ENCODE data around the gene SMYD3. TPM values are rescaled to one million over a fixed set of nuclear protein-coding genes. Genes with fewer than 3 reads are reported as not detected.

The SMYD3 gene
- total RNA-seq, 1 experiment from 2014 or later, result 25.5 TPM

DNA sequence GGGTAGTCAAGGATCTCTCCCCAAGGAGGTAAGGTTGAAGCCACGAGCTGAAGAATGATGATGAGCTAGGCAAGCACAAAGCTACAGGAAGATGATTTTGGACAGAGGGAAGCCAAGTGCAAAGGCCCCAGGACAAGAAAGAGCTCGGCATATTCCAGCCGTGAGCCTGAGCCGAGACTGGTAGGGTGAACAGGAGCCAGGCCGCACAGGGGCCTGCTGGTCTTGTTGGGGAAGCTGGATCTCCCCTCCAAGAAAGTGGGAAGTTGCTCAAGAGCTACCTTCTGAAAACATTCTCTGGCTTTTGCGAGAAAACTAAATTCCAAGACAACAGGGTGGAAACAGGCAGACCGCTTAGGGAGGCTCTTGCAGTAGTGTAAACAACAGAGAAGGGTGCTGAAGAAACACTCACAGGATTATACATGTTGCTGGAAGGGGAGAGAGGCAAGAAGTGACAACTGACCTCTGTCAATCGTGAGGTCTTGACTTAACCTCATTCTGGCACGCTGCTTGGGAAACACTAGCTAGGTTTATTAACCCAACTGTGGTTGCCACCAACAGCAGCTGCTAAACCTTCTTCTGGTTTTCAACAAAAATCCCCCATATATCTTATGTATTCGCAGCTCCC lies 625.2 kb downstream of the SMYD3 start:
- no peak overlapping the region for H3T11ph ChIP-seq (ENCODE audit: low read length)
- no peak overlapping the region for H2AK5ac ChIP-seq (ENCODE audit: insufficient read length, low read length)
- H3K18ac ChIP-seq (ENCODE audit: insufficient read length, low read depth, low read length), result no peak overlapping the region
- H4K8ac ChIP-seq (replicated peaks; ENCODE audit: insufficient read length, low read depth, low read length), result no peak overlapping the region
- no peak overlapping the region for H2BK5ac ChIP-seq (ENCODE audit: insufficient read length, low read length)
- Mint-ChIP-seq H3K27me3 (ENCODE audit: low read depth) (no peaks in the 10 kb centered on the region), H3K27ac (no peak overlapping the region), H3K4me1 (no peaks in the 10 kb centered on the region), H3K9me3 (peaks cover 0 to 5% of the 10 kb centered on the region in 2 experiments; a peak in 1 of 5 replicates), H3K36me3 (ENCODE audit: insufficient read depth in 1 of 3, low read depth in 3 of 3) (peaks cover 0 to 9% (median 5%) of the 10 kb centered on the region in 3 experiments; a peak in 6 of 7 replicates), H3K4me3 (no peak overlapping the region)
- no peaks in the 10 kb centered on the region for H3K23me2 ChIP-seq (ENCODE audit: insufficient read length, low read depth, low read length, poor library complexity, severe bottlenecking)
- H4K91ac ChIP-seq (ENCODE audit: insufficient read length, low read depth, low read length), result no peak overlapping the region
- TF ChIP-seq CTCF (conservative IDR thresholded peaks at IDR 0.05), result no peak
- H3K9me3 ChIP-seq (ENCODE audit: control insufficient read depth, low read depth, low read length), result no peaks in the 10 kb centered on the region
- no peak overlapping the region for H2BK15ac ChIP-seq (ENCODE audit: low read depth, low read length)
- H2BK20ac ChIP-seq (ENCODE audit: low read depth, low read length, poor library complexity, severe bottlenecking), result no peak overlapping the region
- no peak overlapping the region for H2BK12ac ChIP-seq (ENCODE audit: insufficient read length, low read depth, low read length)
- no peak overlapping the region for H3K4ac ChIP-seq (ENCODE audit: low read depth, low read length)
- WGBS (ENCODE audit: extremely low coverage, insufficient read length, low lambda C conversion rate), result no CpG with 5 or more reads among the region's 10 CpGs
- no peak overlapping the region for H3K23ac ChIP-seq (ENCODE audit: insufficient read length, low read depth, low read length)
- H3K79me2 ChIP-seq (ENCODE audit: insufficient read depth, low read length), result no peaks in the 10 kb centered on the region
- H3K4me2 ChIP-seq (ENCODE audit: insufficient read depth, insufficient read length, low read length), result no peak overlapping the region
- H4K20me1 ChIP-seq (ENCODE audit: control insufficient read depth, insufficient read depth, insufficient read length), result no peaks in the 10 kb centered on the region
- no peak overlapping the region for H2AFZ ChIP-seq (ENCODE audit: low read length)
- no peak overlapping the region for H4K5ac ChIP-seq (ENCODE audit: insufficient read length, low read depth, low read length)
- H3K4me1 ChIP-seq (ENCODE audit: insufficient read depth, low read length), result no peaks in the 10 kb centered on the region
- no peaks in the 10 kb centered on the region for H3K79me1 ChIP-seq (ENCODE audit: insufficient read depth, low read depth, low read length, poor library complexity, severe bottlenecking)
- no peak overlapping the region for H2BK120ac ChIP-seq (ENCODE audit: low read depth, low read length, poor library complexity, severe bottlenecking)
- no peak overlapping the region for H3K9ac ChIP-seq (ENCODE audit: extremely low read depth, insufficient read length, low read length)
- H3K27me3 ChIP-seq (ENCODE audit: insufficient read depth, low read length), result no peaks in the 10 kb centered on the region
- H3K56ac ChIP-seq (ENCODE audit: insufficient read length, low read depth, low read length), result no peak overlapping the region
- H3K14ac ChIP-seq (ENCODE audit: insufficient read depth, low read length), result no peak overlapping the region
- H3K27ac ChIP-seq (ENCODE audit: insufficient read length, low read depth, low read length), result no peak overlapping the region
- no peak for DNase-seq

All from H9 (cell line).